A673 (cell line): ENCODE data around the gene MT3. TPM values are rescaled to one million over a fixed set of nuclear protein-coding genes. Genes with fewer than 3 reads are reported as not detected.

Experiments used
- BruUV-seq: library from RNA; stranded (reverse); fragments of 400-500 nt; replicated peaks from 2 replicates; lab custom pipeline; 2021; lab: Mats Ljungman, UMichigan
- CTCF ChIA-PET: fragments of 300-600 bp; sonication (Branson Sonifier 250); formaldehyde crosslinking; loops from one replicate; lab custom pipeline; 2022; ENCODE audit warnings: antibody characterized with exemption; lab: Charles Lee
- POLR2A ChIA-PET: fragments of 300-600 bp; sonication (Branson Sonifier 250); formaldehyde crosslinking; loops from one replicate; lab custom pipeline; 2022; ENCODE audit warnings: antibody characterized with exemption; ENCODE audit not compliant: low non-redundant PET; lab: Charles Lee
- DNase-seq: peaks from one replicate; pipeline ENCODE4 v3.0.0-alpha.2; 2015; ENCODE audit warnings: low spot score
- H3K27ac ChIP-seq: fragments of 200-600 bp; sonication (generic); 2 replicates; pipeline ENCODE4 v1.5.1; 2016; ENCODE audit warnings: mixed run types, low read depth, mild to moderate bottlenecking, mixed read lengths, antibody characterized with exemption, low read length; ENCODE audit not compliant: poor library complexity, severe bottlenecking
- H3K27me3 ChIP-seq: fragments of 200-600 bp; sonication (generic); replicated peaks from 2 replicates; pipeline ENCODE4 v1.6.1; 2017; ENCODE audit warnings: mixed run types, low read depth, mild to moderate bottlenecking, mixed read lengths, antibody characterized with exemption, low read length; ENCODE audit not compliant: insufficient read depth, poor library complexity
- H3K36me3 ChIP-seq: fragments of 200-600 bp; sonication (generic); 2 replicates; pipeline ENCODE4 v1.6.1; 2016; ENCODE audit warnings: mixed run types, mild to moderate bottlenecking, mixed read lengths, antibody characterized with exemption, low read length; ENCODE audit not compliant: insufficient read depth, poor library complexity, severe bottlenecking
- H3K4me1 ChIP-seq: fragments of 200-600 bp; sonication (generic); 2 replicates; pipeline ENCODE4 v1.6.1; 2017; ENCODE audit warnings: mixed run types, mild to moderate bottlenecking, mixed read lengths, antibody characterized with exemption, low read length; ENCODE audit not compliant: insufficient read depth, poor library complexity, severe bottlenecking
- H3K4me3 ChIP-seq: fragments of 200-600 bp; sonication (generic); 2 replicates; pipeline ENCODE4 v1.5.1; 2016; ENCODE audit warnings: low read depth, mixed run types, mild to moderate bottlenecking, mixed read lengths, low read length; ENCODE audit not compliant: poor library complexity, severe bottlenecking
- H3K9me3 ChIP-seq: fragments of 200-600 bp; sonication (generic); 2 replicates; pipeline ENCODE4 v1.6.1; 2016; ENCODE audit warnings: mixed run types, low read depth, mild to moderate bottlenecking, mixed read lengths, antibody characterized with exemption, low read length; ENCODE audit not compliant: poor library complexity, severe bottlenecking
- CTCF ChIP-seq: fragments of 300-800, 200-600 bp; sonication (generic); conservative IDR thresholded peaks from 2 replicates; pipeline ENCODE4 v1.5.1; 2017; ENCODE audit warnings: low read depth, mild to moderate bottlenecking, antibody characterized with exemption, low read length, moderate library complexity, mixed read lengths
- EZH2 ChIP-seq: fragments of 200-600 bp; sonication (generic); IDR thresholded peaks from 2 replicates; pipeline ENCODE4 v1.6.1; 2017; ENCODE audit warnings: borderline replicate concordance, low read depth, mild to moderate bottlenecking, mixed read lengths, antibody characterized with exemption, low read length; ENCODE audit not compliant: poor library complexity, severe bottlenecking
- intact Hi-C: fragments of 100-400 bp; cut with micrococcal nuclease; formaldehyde crosslinking; loops from one replicate; pipeline ENCODE4 v1.10.0; 2022; ENCODE audit not compliant: unreplicated experiment
- total RNA-seq: library from RNA; stranded (reverse); gene quantifications from 2 replicates; pipeline ENCODE4 v1.2.3, GENCODE V29; 2021

MT3 gene
- total RNA-seq, 1 experiment from 2014 or later = not detected

GRCh38 chr16:56549744-56550385 is 39.5 kb upstream of the MT3 start:
- intact Hi-C loops = no loop called here
- BruUV-seq = no TSS peak
- Histone ChIP-seq H3K9me3 (no peaks in the 10 kb centered on the region), H3K4me1 (no peaks in the 10 kb centered on the region), H3K27me3 (peaks cover 8% of the 10 kb centered on the region), H3K36me3 (no peaks in the 10 kb centered on the region), H3K27ac (no peak overlapping the region), H3K4me3 (no peak overlapping the region)
- DNase-seq = no peak
- CTCF ChIA-PET = no interaction called here
- TF ChIP-seq CTCF (no peak), EZH2 (no peak)
- POLR2A ChIA-PET = no interaction called here

GRCh38 chr16:56551796-56552738 is 37.3 kb upstream of the MT3 start:
- TF ChIP-seq EZH2 = no peak
- TF ChIP-seq CTCF = no peak
- ChIA-PET POLR2A (no interaction called here), CTCF (no interaction called here)
- DNase-seq = no peak
- Histone ChIP-seq H3K4me3 (no peak overlapping the region), H3K27ac (no peak overlapping the region), H3K4me1 (no peaks in the 10 kb centered on the region), H3K9me3 (no peaks in the 10 kb centered on the region), H3K36me3 (no peaks in the 10 kb centered on the region), H3K27me3 (peaks cover 23% of the 10 kb centered on the region)
- no TSS peak for BruUV-seq
- intact Hi-C loops = no loop called here

- CTCF ChIA-PET = no interaction called here
Observed at GRCh38 chr16:56554441-56554840, 34.9 kb upstream of the MT3 start.

More at GRCh38 chr16:56554441-56554840, 34.9 kb upstream of the MT3 start:
- no peak for DNase-seq
- BruUV-seq = no TSS peak
- TF ChIP-seq CTCF (no peak), EZH2 (no peak)
- intact Hi-C loops = no loop called here
- Histone ChIP-seq H3K4me3 (no peak overlapping the region), H3K36me3 (no peaks in the 10 kb centered on the region), H3K27ac (no peak overlapping the region), H3K27me3 (peaks cover 23% of the 10 kb centered on the region), H3K4me1 (no peaks in the 10 kb centered on the region), H3K9me3 (no peaks in the 10 kb centered on the region)
- POLR2A ChIA-PET = no interaction called here
